Epithelial cell of esophagus (primary cell): ENCODE results near the gene ENTR1.

ENCODE experiments used
- DNase-seq: peaks from one replicate; pipeline ENCODE4 v3.0.0; 2010; ENCODE audit warnings: low read depth
- H3K4me3 ChIP-seq: 2 replicates; pipeline ENCODE4 v1.5.1; 2011; ENCODE audit warnings: mild to moderate bottlenecking, low read length, control low read depth
- TF ChIP-seq, protein P1 (sequence below): IDR thresholded peaks from 2 replicates; pipeline ENCODE4 v1.5.1; 2011; ENCODE audit warnings: low read depth, mild to moderate bottlenecking, low read length, control low read depth, inconsistent platforms; ENCODE audit not compliant: insufficient read depth; ENCODE audit errors: missing control alignments

The ENTR1 gene

DNA sequence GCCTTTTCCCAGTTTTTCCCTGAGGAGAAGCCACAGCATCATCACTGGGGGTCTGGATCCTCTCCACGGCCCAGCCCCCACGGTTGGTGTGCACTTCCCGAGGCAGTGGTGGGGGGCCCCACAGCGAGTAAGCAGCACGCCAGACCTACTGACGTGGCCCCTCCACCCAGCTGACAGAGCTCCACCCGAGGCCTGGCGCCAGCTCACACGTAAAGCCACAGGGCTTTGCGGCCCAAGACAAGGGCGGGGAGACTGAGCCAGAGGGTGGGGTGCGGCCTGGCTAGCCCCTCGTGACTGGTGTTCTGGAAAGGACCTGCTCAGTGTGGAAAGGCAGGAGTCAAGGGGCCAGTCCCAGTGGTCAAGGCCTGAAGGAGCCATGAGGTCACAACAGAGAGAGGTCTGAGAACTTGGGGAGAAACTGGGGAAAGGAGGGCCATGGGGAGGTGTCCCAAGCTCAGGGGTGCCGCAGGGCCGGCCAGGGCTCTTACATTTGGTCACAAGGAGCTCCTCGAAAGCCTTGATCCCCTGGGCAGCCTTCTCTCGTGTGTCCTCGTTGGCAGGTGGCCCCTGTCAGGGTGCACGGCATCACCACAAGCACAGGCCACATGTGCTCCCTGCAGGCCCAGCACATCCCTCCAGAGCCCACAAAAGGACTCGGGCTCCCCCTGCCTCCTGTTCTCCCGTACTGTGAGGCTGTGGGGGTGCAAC lies 15.9 kb downstream of the ENTR1 start:
- DNase-seq = no peak
- no peak overlapping the region for H3K4me3 ChIP-seq
- TF ChIP-seq, protein P1, sequence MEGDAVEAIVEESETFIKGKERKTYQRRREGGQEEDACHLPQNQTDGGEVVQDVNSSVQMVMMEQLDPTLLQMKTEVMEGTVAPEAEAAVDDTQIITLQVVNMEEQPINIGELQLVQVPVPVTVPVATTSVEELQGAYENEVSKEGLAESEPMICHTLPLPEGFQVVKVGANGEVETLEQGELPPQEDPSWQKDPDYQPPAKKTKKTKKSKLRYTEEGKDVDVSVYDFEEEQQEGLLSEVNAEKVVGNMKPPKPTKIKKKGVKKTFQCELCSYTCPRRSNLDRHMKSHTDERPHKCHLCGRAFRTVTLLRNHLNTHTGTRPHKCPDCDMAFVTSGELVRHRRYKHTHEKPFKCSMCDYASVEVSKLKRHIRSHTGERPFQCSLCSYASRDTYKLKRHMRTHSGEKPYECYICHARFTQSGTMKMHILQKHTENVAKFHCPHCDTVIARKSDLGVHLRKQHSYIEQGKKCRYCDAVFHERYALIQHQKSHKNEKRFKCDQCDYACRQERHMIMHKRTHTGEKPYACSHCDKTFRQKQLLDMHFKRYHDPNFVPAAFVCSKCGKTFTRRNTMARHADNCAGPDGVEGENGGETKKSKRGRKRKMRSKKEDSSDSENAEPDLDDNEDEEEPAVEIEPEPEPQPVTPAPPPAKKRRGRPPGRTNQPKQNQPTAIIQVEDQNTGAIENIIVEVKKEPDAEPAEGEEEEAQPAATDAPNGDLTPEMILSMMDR = no peak

GRCh38 chr9:136393531-136393930 lies 16.9 kb downstream of the ENTR1 start:
- no peak for DNase-seq
- H3K4me3 ChIP-seq = no peak overlapping the region
- TF ChIP-seq, protein P1 = no peak

GRCh38 chr9:136392538-136393449 lies 17.6 kb downstream of the ENTR1 start:
- no peak overlapping the region for H3K4me3 ChIP-seq
- no peak for DNase-seq
- TF ChIP-seq, protein P1 = no peak

- DNase-seq = no peak
- H3K4me3 ChIP-seq = no peak overlapping the region
- TF ChIP-seq, protein P1 = no peak
Measured at GRCh38 chr9:136391737-136392537, 18.5 kb downstream of the ENTR1 start.

DNA sequence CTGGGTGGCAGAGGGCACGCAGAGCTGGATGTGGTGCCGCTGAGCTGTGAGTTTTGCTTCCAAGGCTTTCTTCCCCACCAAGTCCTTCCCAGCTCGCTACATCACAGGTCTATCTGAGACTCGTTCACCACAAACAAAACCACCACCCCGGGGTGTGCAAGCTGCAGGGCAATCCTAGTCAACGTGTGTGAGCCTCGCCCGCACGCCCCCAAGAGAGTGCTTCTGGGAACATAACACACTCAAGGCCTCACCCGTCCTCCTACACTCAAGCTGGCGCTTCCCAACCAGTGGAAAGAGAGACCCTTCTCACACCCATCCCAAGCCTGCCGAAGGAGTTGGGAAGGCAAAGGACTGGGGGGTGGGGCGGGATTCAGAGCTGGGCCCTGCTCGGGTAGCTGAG lies 21.0 kb downstream of the ENTR1 start:
- TF ChIP-seq, protein P1 = no peak
- no peak for DNase-seq
- no peak overlapping the region for H3K4me3 ChIP-seq

GRCh38 chr9:136387217-136387616 lies 23.2 kb downstream of the ENTR1 start:
- H3K4me3 ChIP-seq = no peak overlapping the region
- TF ChIP-seq, protein P1 = no peak
- DNase-seq = no peak
